Activated T-helper 1 cell treated with Interleukin-2 at 50 U/mL for 16 hours (primary cell): ENCODE measurements around the gene EIF4E.
"Not testable (repeated sequence)": the region's sequence is repeated elsewhere in the genome, so short reads cannot be mapped to it uniquely, and the experiment has no call there.

ENCODE experiments used
- DNase-seq: peaks from one replicate; pipeline ENCODE4 v3.0.0-alpha.2; 2020; ENCODE audit warnings: low read depth

Gene EIF4E

GRCh38 chr4:98873059-98873458, 55.9 kb downstream of the EIF4E start:
- no peak for DNase-seq

GRCh38 chr4:98872120-98872906, 56.6 kb downstream of the EIF4E start:
- DNase-seq, result not testable (repeated sequence)

GRCh38 chr4:98867648-98868047, 61.3 kb downstream of the EIF4E start:
- DNase-seq, result no peak

GRCh38 chr4:98865059-98865458, 63.9 kb downstream of the EIF4E start:
- no peak for DNase-seq

GRCh38 chr4:98864560-98864959, 64.4 kb downstream of the EIF4E start:
- no peak for DNase-seq

- no peak for DNase-seq
Measured at GRCh38 chr4:98862371-98862770, 66.6 kb downstream of the EIF4E start.

GRCh38 chr4:98861100-98861884, 67.6 kb downstream of the EIF4E start:
- DNase-seq, result no peak

- no peak for DNase-seq
Measured at GRCh38 chr4:98851806-98852205, 77.1 kb downstream of the EIF4E start.

GRCh38 chr4:98850937-98851336, 78.0 kb downstream of the EIF4E start:
- no peak for DNase-seq

- DNase-seq, result no peak
Measured at GRCh38 chr4:98848448-98848847, 80.5 kb downstream of the EIF4E start.

- no peak for DNase-seq
Measured at GRCh38 chr4:98845960-98846359, 83.0 kb downstream of the EIF4E start.

- DNase-seq, result not testable (repeated sequence)
Measured at GRCh38 chr4:98842917-98843316, 86.0 kb downstream of the EIF4E start.

- no peak for DNase-seq
Measured at GRCh38 chr4:98838977-98839618, 89.8 kb downstream of the EIF4E start.

- DNase-seq, result no peak
Measured at GRCh38 chr4:98838531-98838930, 90.4 kb downstream of the EIF4E start.

GRCh38 chr4:98833384-98833783, 95.5 kb downstream of the EIF4E start:
- DNase-seq, result no peak

GRCh38 chr4:98831036-98831435, 97.9 kb downstream of the EIF4E start:
- not testable (repeated sequence) for DNase-seq
